HG03558 (cell line): ENCODE data around the gene TCF25.

Source experiments
- ATAC-seq: cut with Tn5 transposase; IDR thresholded peaks from one replicate; pipeline ENCODE4 v1.9.1; 2021; ENCODE audit warnings: moderate number of reproducible peaks; ENCODE audit not compliant: unreplicated experiment; ENCODE audit errors: extremely low read depth

The TCF25 gene

DNA sequence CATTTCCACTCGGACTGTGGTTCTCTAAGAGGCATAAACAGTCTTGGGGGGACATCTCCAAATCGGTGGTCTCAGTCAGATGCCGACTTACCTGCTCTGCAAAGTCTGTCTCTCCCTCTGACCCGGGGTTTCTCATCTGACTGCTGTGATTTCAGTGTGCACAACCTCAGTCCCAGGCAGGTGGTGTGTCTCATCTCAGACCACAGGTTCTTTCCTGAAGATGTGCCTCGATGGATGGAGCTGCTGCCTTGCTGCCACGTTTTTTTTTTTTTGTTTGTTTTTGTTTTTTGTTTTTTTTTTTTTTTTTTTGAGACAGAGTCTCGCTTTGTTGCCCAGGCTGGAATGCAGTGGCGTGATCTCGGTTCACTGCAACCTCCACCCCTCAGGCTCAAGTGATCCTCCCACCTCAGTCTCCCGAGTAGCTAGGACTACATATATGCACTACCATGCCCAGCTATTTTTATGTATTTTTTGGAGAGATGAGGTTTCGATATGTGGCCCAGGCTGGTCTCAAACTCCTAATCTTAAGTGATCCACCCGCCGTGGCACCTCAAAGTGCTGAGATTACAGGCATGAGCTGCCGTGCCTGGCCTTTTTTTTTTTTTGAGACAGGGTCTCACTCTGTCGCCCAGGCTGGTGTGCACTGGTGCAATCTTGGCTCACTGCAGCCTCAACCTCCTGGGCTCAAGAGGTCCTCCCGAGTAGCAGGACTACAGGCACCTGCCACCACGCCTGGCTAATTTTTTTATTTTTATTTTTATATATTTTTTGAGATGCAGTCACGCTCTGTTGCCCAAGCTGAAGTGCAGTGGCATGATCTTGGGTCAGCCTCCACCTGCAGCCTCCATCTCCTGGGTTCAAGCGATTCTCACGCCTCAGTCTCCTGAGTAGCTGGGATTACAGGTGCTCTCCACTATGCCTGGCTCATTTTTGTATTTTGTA lies 29.7 kb upstream of the TCF25 start:
- ATAC-seq = no peak

DNA sequence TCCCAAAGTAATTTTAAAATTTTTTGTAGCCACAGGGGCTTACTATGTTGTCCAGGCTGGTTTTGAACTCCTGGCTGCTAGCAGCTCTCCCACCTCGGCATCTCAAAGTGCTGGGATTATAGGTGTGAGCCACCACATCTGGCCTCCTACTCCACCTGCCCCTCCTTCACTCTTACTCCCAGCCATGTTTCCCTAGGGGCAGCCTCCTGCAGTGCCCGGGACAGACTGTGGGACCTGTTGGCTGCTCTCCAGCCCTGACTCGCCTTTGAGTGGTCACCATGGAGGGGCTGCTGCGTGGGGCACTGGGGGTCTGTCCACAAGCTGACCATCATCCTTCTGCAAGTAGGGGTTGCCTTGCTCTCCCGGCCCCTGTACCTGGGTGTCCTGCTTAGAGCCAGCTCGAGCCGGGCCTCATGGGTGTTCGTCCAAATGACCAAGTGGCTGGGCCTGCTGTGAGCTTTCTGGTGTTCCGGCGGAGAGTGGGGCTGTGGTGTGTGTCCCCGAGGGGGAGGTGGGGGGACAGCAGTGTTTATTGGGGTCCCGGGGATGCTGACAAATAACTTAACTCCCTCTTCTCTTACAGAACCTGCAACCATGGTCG lies 28.6 kb upstream of the TCF25 start:
- ATAC-seq = no peak

DNA sequence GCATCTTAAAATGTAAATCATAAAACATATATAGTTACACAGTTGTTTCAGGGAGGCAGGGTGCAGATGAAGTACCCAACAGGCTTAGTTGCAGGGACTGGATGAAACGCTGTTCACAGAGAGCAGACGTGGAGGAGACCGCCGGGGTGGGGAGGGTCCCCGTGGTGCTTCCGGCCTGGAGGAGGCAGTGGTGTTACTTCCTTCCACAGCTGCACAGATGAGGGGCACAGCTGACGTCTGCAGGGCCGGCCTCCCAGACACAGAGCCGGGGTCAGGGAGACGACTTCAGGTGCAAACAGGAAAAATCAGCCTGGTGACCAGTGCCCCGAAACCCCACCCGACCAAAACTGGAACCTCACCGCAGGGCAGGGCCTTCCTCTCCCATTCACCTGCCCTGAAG lies 28.0 kb upstream of the TCF25 start:
- ATAC-seq = no peak

DNA sequence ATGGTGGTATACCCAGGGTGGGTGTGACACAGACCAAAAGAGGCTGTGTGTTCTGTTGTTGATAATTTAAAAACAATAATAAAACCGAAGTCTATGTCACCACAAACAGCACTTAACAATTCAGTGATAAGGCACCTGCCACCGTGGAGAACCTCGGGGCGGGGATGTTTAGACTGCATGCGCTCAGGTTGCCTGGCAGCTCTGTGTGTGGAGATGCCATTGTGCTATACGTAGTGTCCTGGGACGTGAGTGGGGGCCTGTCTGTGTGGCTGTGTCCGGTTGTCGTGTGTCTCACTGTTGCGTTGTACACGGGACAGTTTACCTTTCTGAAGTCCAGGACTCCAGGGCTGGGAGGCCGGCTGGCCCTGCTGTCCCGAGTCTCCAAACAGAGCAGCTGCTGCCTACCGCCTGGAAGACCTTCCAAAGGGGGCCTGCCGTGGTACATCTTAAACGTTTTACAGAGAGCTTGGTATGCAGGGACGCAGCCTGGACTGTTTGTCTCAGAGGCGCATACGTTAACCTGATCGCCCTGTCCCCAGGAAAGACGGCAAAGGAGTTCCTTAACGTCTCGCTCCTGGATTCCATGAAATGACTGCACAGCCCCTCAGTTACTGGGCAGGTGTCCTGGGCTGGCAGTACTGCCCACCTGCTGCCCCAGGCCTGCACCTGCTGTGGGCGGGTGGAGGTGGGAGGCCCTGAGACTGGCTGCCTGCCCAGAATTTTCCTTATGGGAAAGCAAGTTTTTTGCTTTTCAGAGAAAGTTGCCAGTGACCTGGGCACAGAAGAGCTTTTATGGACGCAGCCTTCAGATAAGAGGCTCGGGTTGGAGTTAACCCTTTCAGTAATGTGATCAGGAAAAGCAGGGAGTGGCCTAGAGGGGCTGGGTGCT lies 26.1 kb upstream of the TCF25 start:
- ATAC-seq = no peak

DNA sequence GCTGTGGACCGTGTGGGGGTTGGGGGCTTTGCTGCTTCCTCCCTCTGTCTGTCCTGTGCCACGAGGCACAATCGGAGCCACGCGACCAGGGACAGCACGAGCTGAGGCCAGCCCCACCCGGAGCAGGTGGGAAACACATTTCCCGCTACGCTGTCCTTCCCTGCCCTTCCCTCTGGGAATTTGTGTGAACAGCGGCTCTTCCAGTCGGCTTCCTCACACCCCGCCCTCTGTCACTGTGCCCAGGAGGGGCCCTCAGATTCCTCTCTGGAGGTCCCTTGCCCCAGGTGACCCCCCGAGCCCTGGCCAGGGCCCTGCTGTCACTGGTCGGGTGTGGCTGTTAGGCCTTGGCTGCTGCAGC lies 25.5 kb upstream of the TCF25 start:
- no peak for ATAC-seq

DNA sequence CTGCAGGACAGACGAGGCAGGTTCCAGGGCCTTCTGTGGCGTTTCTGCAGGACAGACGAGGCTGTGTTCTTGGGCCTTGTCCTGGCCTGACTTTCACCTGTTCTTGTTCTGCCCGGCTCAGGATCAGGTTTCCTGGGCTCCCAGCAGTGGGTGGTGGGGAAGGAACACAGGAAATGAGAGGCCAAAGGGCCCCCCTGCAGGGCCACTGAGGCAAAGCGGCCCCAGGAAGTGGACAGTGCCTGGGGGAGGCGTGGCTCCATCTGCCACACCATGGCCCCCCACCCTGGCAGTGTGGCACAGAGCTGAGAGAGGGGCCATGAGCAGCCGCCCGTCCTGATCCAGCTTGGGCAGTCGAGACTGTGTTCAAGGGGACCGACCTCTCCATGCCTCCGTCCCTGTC lies 24.4 kb upstream of the TCF25 start:
- no peak for ATAC-seq

DNA sequence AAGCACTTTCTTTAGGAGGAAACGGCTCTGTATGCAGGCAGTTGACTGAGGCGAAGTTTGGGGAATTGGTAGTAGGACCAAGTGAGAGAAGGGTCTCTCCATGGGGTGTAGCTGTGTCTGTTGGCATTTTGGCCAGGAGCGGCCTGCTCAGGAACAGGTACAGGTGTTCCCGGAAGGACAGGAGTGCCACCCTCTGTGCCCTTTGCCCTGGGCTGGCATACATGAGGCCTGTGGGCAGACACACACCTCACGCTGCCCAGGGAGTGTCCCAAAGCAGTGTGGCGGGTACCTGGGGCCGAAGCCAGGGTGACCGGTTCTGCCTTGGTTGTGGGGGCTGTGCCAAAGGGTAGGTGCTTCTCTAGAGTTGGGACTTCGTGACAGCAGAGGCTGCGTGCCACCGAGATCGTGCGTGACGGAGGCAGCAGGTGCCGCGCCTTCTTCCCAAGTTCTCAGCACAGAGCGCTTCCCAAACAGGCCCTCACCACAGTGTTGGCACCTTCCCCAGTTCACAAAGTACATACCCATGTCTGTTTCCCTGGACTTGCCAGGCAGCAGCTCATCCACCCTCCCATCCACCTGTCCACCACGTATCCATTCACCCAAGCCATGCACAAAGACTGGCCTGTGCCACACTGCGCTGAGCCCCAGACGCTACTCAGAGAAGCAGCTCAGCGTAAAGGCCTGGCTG lies 19.9 kb upstream of the TCF25 start:
- no peak for ATAC-seq

DNA sequence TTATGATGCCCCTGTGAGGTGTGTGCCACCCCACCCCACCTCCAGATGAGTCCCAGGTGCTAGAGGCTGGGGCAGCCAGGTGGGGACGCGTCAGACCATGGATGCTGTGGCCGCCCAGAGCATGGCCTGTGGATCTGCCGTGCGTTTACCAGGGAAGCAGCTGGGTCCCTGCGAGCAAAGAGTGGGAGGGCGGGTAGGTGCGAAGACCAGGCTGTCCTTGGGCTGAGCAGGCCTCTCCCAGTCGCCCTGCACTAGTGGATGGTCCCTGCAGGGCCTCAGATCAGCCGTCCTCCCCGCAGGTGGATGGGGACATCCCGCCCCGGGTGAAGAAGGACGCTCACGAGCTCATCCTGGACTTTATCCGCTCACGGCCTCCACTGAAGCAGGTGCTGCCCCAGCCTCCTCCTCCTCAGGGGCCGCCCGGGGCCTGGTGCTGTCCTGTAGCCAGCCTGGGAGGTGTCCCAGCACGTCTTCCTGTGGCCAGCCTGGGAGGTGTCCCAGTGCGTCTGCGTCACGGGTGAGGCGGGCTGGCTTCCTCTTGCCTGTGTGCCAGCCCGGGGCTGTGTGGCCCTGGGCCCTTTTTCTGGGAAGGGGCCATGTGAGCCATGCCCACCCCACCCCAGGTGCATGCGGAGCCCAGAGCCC lies 18.0 kb upstream of the TCF25 start:
- ATAC-seq = no peak

DNA sequence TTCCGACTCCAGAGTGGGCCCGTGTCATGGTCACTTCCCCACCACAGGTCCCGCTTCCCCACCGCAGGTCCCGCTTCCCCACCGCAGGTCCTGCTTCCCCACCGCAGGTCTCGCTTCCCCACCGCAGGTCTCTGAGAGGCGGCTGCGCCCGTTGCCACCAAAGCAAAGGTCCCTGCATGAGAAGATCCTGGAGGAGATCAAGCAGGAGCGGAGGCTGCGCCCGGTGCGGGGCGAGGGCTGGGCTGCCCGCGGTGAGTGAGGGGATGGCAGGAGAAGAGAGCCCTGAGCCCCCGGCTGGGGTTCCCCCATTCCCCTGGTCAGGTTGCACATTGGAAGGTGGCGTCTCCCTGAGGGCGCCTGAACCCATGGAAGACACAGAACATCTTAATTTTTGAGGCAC lies 17.4 kb upstream of the TCF25 start:
- no peak for ATAC-seq

DNA sequence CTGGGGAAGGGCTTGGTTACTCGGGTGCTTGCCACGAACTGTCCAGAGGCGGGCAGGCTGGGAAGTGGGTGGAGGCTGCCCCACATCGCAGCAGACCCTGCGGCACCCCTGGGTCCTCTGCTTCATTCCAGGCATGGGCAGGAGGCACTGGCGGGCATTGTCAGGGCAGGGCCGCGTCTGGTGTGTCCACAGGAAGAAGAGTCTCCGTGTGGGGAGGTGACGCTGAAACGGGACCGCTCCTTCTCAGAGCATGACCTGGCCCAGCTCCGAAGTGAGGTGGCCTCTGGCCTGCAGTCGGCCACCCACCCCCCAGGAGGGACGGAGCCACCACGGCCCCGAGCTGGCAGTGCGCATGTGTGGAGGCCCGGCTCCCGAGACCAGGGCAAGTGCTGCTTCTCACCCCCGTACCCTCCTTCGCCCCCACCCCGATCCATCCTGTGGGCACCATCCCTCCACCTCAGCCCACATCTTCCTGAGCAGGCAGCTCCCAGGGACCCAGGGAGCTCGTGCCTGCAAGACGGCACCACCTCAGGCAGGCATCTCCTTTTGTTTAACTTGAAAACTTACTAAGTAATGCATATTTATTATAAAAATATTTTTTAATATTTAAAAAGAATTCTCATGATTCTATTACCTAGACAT lies 14.3 kb upstream of the TCF25 start:
- ATAC-seq = no peak

DNA sequence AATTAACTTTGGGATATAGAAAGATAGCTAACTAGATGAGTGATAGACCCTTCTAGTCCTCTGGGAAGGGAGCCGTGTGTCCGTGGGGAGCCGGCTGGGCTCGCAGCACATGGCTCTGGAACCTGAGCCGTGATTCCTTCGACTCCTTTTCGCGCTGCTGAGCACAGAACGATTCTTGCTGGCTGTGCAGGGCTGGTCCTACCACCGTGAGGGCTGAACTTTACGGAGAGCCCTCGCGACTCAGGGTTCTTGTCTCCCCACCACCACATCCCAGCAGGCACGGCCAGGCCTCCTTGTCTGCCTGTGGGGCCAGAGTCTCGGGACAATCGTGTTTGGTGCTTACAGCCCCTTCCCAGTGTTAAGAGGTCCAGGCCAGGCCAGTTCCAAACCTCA lies 13.8 kb upstream of the TCF25 start:
- no peak for ATAC-seq

DNA sequence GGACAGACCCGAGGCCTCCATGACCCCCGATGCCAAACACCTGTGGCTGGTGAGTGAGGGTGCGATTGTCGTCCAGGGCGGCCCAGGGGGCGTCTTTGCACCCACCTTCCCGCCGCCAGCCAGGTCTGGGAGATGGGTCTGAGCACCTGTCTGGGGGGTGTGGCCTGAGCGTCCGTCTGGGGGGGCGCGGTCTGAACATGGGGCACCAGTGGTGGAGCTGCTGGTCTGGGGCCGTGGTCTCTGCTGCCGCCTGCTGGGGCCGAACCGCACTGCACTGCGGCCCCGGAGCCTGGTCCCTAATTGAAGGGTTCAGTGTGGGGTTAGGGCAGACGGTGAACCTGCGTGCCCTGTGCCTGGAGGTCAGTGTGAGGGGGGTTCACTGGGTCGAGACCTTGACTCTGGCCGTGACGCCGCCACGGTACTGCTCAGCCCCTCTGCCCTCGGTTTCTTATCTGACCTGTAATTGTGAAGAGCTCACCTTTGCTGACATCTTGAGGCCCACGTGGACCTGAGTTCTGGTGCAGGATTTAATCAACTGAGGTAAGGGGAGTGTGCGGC lies 12.6 kb upstream of the TCF25 start:
- no peak for ATAC-seq

DNA sequence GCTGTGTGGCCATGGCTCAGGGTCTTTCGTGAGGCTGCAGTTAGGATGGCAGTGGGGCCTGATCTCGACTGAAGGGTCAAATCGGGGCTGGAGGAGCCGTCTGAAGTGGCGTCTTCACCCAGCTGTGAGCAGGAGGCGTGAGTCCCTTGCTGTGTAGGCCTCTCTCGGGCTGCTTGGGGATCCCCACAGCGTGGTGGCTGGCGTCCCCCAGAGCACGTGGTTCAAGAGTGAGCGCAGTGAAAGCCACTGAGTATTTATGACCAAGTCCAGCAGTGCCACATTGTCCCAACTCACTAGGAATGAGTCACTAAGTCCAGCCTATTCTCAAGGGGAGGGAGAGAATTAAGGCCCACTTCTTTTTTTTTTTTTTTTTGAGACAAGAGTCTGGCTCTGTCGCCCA lies 11.7 kb upstream of the TCF25 start:
- ATAC-seq = no peak

DNA sequence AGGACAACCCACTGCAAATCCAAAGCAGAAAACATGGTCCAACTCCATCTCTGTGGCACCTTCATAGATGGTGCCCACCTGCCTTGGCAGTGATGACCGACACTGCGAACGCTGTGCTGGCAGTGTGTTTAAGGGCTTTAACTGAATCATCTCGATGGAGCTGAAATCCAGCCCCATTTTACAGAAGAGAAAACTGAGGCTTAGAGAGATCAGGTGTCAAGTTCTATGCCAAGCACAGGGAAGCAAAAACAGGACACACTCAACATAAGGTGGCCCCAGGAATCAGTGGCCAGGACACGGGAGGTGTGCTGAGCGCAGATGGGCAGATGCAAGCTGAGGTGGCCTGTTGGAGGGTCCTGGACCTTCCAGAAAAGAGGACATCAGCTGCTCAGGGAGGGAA lies 10.7 kb upstream of the TCF25 start:
- no peak for ATAC-seq

DNA sequence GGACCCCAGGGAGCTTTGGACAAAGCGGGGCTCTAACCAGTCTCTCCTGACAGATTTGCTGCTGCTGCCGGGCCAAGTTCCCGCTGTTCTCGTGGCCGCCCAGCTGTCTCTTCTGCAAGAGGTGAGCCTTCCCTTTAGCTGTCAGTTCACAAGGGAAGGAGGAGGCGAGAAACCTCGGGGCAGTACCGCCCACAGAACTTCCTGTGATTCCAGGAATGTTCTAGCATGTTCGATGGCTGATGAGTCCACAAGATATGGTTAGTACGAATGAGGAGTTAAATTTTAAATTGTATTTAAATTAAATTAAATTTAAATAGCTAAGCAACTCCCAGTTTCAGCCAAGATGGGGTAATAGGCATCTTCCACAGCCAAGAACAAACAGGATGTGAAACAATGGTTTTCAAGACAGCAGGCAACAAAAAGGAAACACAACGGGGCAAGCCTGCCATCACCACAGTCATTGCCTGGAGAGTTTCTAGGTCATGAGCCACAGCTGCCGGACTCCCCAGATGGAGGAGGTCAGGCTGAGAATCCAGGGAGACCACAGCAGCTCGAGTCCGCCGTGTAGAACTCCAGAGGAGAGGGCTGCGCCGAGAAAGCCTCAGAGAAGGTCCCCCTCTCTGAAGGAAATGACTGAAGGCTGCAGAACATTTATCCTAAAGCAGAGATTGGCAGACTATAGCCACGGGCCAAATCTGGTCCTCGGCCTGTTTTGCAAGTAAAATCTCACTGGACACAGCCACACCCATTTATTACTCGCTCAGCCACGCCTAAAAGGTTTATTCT lies 9.5 kb upstream of the TCF25 start:
- no peak for ATAC-seq

DNA sequence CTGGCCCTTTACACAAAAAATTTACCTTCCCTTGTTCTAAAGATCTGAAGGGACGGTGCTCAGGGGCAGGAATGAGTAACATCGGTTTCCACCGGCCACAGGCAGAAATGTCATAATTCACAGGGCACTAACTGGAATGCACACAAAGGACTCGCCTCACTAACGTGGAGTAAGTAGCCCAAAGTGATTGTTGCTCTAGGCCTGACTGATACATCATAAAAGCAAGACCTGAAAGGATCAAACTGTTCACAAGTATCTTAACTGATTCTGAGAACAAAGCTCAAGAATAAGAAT lies 8.9 kb upstream of the TCF25 start:
- ATAC-seq = no peak

DNA sequence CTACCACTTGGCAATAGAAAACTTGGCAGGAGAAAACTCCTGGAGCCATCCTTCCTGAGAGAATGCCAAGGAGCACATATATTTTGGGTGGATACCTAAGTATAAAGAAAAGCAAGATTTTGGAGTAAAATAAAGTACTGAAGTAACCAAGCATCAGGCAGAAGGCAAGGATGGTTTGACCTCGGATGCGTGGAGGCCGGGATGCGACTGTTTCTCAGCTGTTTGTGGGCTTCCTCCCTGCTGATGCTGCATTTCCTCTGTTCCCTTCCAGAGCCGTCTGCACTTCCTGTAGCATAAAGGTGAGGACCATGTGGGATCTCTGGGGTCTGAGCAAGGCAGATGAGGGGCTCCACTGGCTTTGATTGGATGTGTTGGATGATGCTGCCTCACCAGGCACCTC lies 5.5 kb upstream of the TCF25 start:
- ATAC-seq = no peak

DNA sequence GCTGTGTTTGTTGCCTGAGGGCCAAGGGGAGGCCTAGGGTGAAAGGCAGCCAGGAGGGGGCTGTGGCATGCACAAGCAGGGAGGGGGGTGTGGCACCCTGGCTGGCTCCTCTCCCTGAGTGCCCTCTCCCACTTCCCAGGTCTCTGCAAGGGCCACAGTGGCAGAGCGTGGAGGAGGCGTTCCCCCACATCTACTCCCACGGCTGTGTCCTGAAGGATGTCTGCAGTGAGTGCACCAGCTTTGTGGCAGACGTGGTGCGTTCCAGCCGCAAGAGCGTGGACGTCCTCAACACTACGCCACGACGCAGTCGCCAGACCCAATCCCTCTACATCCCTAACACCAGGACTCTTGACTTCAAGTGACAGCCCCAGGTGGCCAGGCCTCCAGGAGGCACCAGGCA lies 3.5 kb upstream of the TCF25 start:
- no peak for ATAC-seq

DNA sequence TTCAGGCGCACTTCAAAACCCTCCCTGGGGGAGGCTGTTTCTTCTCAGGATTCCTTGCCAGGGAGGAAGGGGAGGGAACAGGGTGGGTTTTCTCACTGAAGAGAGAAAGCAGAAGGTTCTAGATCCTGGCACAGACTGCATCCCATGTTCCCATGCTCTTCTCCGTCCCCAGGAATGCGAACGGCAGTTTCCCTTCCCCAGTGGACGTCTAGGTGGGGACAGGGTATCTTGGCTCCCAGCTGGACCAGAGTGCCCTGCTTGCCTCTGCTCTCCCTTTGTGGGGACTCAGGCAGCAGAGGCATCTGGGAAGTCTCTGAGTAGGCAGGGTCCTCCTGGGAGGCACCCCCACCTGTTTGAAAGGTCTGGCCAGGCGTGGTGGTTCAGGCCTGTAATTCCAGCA lies 3.0 kb upstream of the TCF25 start:
- ATAC-seq = no peak
